IMR-90 (cell line): ENCODE results near the gene RCAN2. TPM values are rescaled to one million over a fixed set of nuclear protein-coding genes. Genes with fewer than 3 reads are reported as not detected.

Source experiments
- ATAC-seq: fragments of 200-7000 bp; cut with Tn5 transposase; 2 replicates; pipeline ENCODE4 v1.9.1; 2020; ENCODE audit warnings: low read depth, mild to moderate bottlenecking, moderate library complexity
- BruUV-seq: library from RNA; stranded (reverse); fragments of 400-500 nt; replicated peaks from 2 replicates; lab custom pipeline; 2021; lab: Mats Ljungman, UMichigan
- CTCF ChIA-PET: fragments of 300-600 bp; formaldehyde crosslinking; extraction: SDS; loops from one replicate; lab custom pipeline; 2021; ENCODE audit warnings: antibody characterized with exemption; lab: Yijun Ruan, JAX
- POLR2A ChIA-PET: fragments of 300-600 bp; sonication (Branson Sonifier 250); formaldehyde crosslinking; loops from one replicate; lab custom pipeline; 2022; ENCODE audit warnings: antibody characterized with exemption; ENCODE audit not compliant: unreplicated experiment; lab: Charles Lee
- DNase-seq: peaks from one replicate; pipeline ENCODE4 v3.0.0; 2013
- H2AFZ ChIP-seq: replicated peaks from 2 replicates; pipeline ENCODE3; 2013; ENCODE audit warnings: low read length, mild to moderate bottlenecking; ENCODE audit not compliant: poor library complexity
- H2AK5ac ChIP-seq: 2 replicates; pipeline ENCODE4 v1.6.1; 2013; ENCODE audit warnings: low read depth, low read length, inconsistent platforms
- H2AK9ac ChIP-seq: replicated peaks from 2 replicates; pipeline ENCODE3; 2013; ENCODE audit warnings: mild to moderate bottlenecking, low read depth, low read length, moderate library complexity; ENCODE audit not compliant: poor library complexity
- H2BK120ac ChIP-seq: 2 replicates; pipeline ENCODE4 v1.6.1; 2013; ENCODE audit warnings: low read depth, low read length, inconsistent platforms
- H2BK15ac ChIP-seq: 3 replicates; pipeline ENCODE4 v1.6.1; 2013; ENCODE audit warnings: low read depth, low read length, inconsistent platforms
- H2BK20ac ChIP-seq: 2 replicates; pipeline ENCODE4 v1.6.1; 2013; ENCODE audit warnings: low read depth, mild to moderate bottlenecking, inconsistent platforms, low read length, moderate library complexity
- H2BK5ac ChIP-seq: 2 replicates; pipeline ENCODE4 v1.6.1; 2013; ENCODE audit warnings: mild to moderate bottlenecking, low read depth, low read length, inconsistent platforms; ENCODE audit not compliant: poor library complexity, severe bottlenecking
- H3K14ac ChIP-seq: replicated peaks from 2 replicates; pipeline ENCODE4 v1.6.1; 2013; ENCODE audit warnings: low read depth, low read length, inconsistent platforms
- H3K18ac ChIP-seq: 2 replicates; pipeline ENCODE4 v1.6.1; 2013; ENCODE audit warnings: low read depth, low read length, control low read depth
- H3K23ac ChIP-seq: 2 replicates; pipeline ENCODE4 v1.6.1; 2013; ENCODE audit warnings: low read depth, low read length, inconsistent platforms
- H3K27ac ChIP-seq: 2 replicates; pipeline ENCODE4 v1.5.1; 2013; ENCODE audit warnings: mild to moderate bottlenecking, control low read depth, low read length; ENCODE audit not compliant: insufficient read depth
- H3K27me3 ChIP-seq: 2 replicates; pipeline ENCODE4 v1.6.1; 2013; ENCODE audit warnings: low read length; ENCODE audit not compliant: control insufficient read depth, insufficient read depth
- H3K36me3 ChIP-seq: 2 replicates; pipeline ENCODE4 v1.6.1; 2013; ENCODE audit warnings: low read length, mixed read lengths; ENCODE audit not compliant: control insufficient read depth, insufficient read depth
- H3K4ac ChIP-seq: 2 replicates; pipeline ENCODE4 v1.6.1; 2013; ENCODE audit warnings: low read depth, low read length, inconsistent platforms
- H3K4me1 ChIP-seq: 2 replicates; pipeline ENCODE4 v1.6.1; 2013; ENCODE audit warnings: low read length, mixed read lengths; ENCODE audit not compliant: control insufficient read depth, insufficient read depth
- H3K4me2 ChIP-seq: 2 replicates; pipeline ENCODE4 v1.6.1; 2013; ENCODE audit warnings: low read depth, mild to moderate bottlenecking, control low read depth, low read length, moderate library complexity
- H3K4me3 ChIP-seq: 2 replicates; pipeline ENCODE4 v1.5.1; 2013; ENCODE audit warnings: low read depth, mild to moderate bottlenecking, control low read depth, low read length, moderate library complexity; ENCODE audit not compliant: insufficient read depth
- H3K56ac ChIP-seq: 2 replicates; pipeline ENCODE4 v1.6.1; 2013; ENCODE audit warnings: low read length, inconsistent platforms; ENCODE audit not compliant: insufficient read depth; ENCODE audit errors: extremely low read depth
- H3K79me1 ChIP-seq, 2 experiments: 2 replicates each; pipeline ENCODE4 v1.6.1; 2013; ENCODE audit warnings: low read length in 2 of 2, inconsistent platforms in 1 of 2, low read depth in 1 of 2
- H3K9ac ChIP-seq: 2 replicates; pipeline ENCODE4 v1.6.1; 2013; ENCODE audit warnings: low read depth, low read length, control low read depth
- H3K9me1 ChIP-seq: 2 replicates; pipeline ENCODE4 v1.6.1; 2013; ENCODE audit warnings: low read length, inconsistent platforms; ENCODE audit not compliant: insufficient read depth
- H3K9me3 ChIP-seq: 2 replicates; pipeline ENCODE4 v1.6.1; 2013; ENCODE audit warnings: low read length; ENCODE audit not compliant: control insufficient read depth, insufficient read depth
- H4K20me1 ChIP-seq: 2 replicates; pipeline ENCODE4 v1.6.1; 2013; ENCODE audit warnings: low read length, inconsistent platforms; ENCODE audit not compliant: insufficient read depth
- H4K5ac ChIP-seq: 2 replicates; pipeline ENCODE4 v1.6.1; 2013; ENCODE audit warnings: mild to moderate bottlenecking, low read depth, low read length, control low read depth
- H4K8ac ChIP-seq, 2 experiments: 2 replicates each; pipeline ENCODE4 v1.6.1; 2013; ENCODE audit warnings: low read depth in 2 of 2, low read length in 2 of 2, control low read depth in 1 of 2, inconsistent platforms in 1 of 2
- H4K91ac ChIP-seq: 2 replicates; pipeline ENCODE4 v1.6.1; 2013; ENCODE audit warnings: low read depth, low read length, inconsistent platforms; ENCODE audit not compliant: insufficient read depth
- BHLHE40 ChIP-seq: fragments of 150-350 bp; IDR thresholded peaks from 2 replicates; pipeline ENCODE4 v1.6.1; 2016; ENCODE audit warnings: mild to moderate bottlenecking, low read depth, low read length
- CEBPB ChIP-seq: IDR thresholded peaks from 2 replicates; pipeline ENCODE4 v1.6.1; 2012; ENCODE audit warnings: low read depth, low read length, improper control_type of control experiment
- CTCF ChIP-seq: conservative IDR thresholded peaks from 2 replicates; pipeline ENCODE4 v1.5.1; 2012; ENCODE audit warnings: mild to moderate bottlenecking, low read depth, low read length, improper control_type of control experiment
- FOS ChIP-seq: fragments of 150-350 bp; IDR thresholded peaks from 2 replicates; pipeline ENCODE4 v1.6.1; 2016; ENCODE audit warnings: low read depth, low read length
- MAFK ChIP-seq: IDR thresholded peaks from 2 replicates; pipeline ENCODE4 v1.6.1; 2012; ENCODE audit warnings: low read depth, low read length, improper control_type of control experiment
- MAZ ChIP-seq: IDR thresholded peaks from 2 replicates; pipeline ENCODE4 v1.6.1; 2012; ENCODE audit warnings: low read depth, mild to moderate bottlenecking, low read length, improper control_type of control experiment, moderate library complexity, borderline replicate concordance
- MXI1 ChIP-seq: IDR thresholded peaks from 2 replicates; pipeline ENCODE4 v1.6.1; 2012; ENCODE audit warnings: low read depth, mild to moderate bottlenecking, low read length, moderate library complexity, borderline replicate concordance
- NFE2L2 ChIP-seq: fragments of 150-350 bp; IDR thresholded peaks from 2 replicates; pipeline ENCODE4 v1.6.1; 2016; ENCODE audit warnings: low read depth, mild to moderate bottlenecking, low read length
- POLR2A ChIP-seq: IDR thresholded peaks from 2 replicates; pipeline ENCODE4 v1.6.1; 2012; ENCODE audit warnings: mild to moderate bottlenecking, low read depth, low read length
- SMC3 ChIP-seq: fragments of 150-350 bp; IDR thresholded peaks from 2 replicates; pipeline ENCODE4 v1.6.1; 2016; ENCODE audit warnings: low read depth, mild to moderate bottlenecking, antibody characterized with exemption, low read length, moderate library complexity
- WGBS, 2 experiments: methylation state at CpG; one replicate each; pipeline versions ENCODE4 v1.1.5 to v1.1.7; 2013; ENCODE audit warnings: missing lambda C conversion rate in 2 of 2; ENCODE audit not compliant: insufficient read length in 1 of 2; ENCODE audit errors: extremely low coverage in 2 of 2; 5-methylcytosine and 5-hydroxymethylcytosine counted together
- dilution Hi-C: fragments of 300-500 bp; cut with HindIII; formaldehyde crosslinking; loops from one replicate; pipeline ENCODE4 v1.14.3; 2018; ENCODE audit warnings: low sequenced_read_pairs; ENCODE audit not compliant: unreplicated experiment
- in situ Hi-C: fragments of 300-500 bp; cut with MboI; formaldehyde crosslinking; loops from 3 replicates; pipeline ENCODE4 v1.14.3; 2019; ENCODE audit warnings: low sequenced_read_pairs, inconsistent platforms, mixed read lengths
- intact Hi-C: fragments of 100-400 bp; cut with micrococcal nuclease; formaldehyde crosslinking; loops from 2 replicates; pipeline ENCODE4 v1.10.0; 2022
- polyA plus RNA-seq, 3 experiments: library from polyadenylated mRNA; depleted of rRNA; stranded (reverse); fragments of >200 nt; gene quantifications; 2 replicates each; pipeline ENCODE4 v1.2.3, GENCODE V29; 2012; ENCODE audit warnings: low replicate concordance in 1 of 3
- total RNA-seq: library from RNA; depleted of rRNA; stranded (reverse); fragments of >200 nt; gene quantifications from 2 replicates; pipeline ENCODE4 v1.2.3, GENCODE V29; 2012

Gene RCAN2
- total and polyA plus RNA-seq, 2 of the 4 experiments (the other 2 are of a cell fraction) = 1.3 to 1.8 TPM

GRCh38 chr6:46254331-46254730, 236.9 kb downstream of the RCAN2 start:
- in situ Hi-C loops (no loop called here), intact Hi-C loops (no loop called here), dilution Hi-C loops (no loop called here)
- H3K56ac ChIP-seq = no peak overlapping the region
- H2BK120ac ChIP-seq = no peak overlapping the region
- TF ChIP-seq MAFK (no peak), NFE2L2 (no peak), MXI1 (no peak), FOS (no peak), CEBPB (no peak), CTCF (no peak), SMC3 (no peak), MAZ (no peak), BHLHE40 (no peak), POLR2A (no peak)
- ATAC-seq = no peak
- H2BK5ac ChIP-seq = no peak overlapping the region
- H3K27me3 ChIP-seq = no peaks in the 10 kb centered on the region
- H3K4me2 ChIP-seq = no peak overlapping the region
- no peak overlapping the region for H2AK5ac ChIP-seq
- no peaks in the 10 kb centered on the region for H3K79me1 ChIP-seq
- 40% methylated on average over 1 of the region's 1 CpG; no CpG with 5 or more reads in 1 of the 2 experiments for WGBS, 2 experiments
- no peak overlapping the region for H3K9ac ChIP-seq
- no peaks in the 10 kb centered on the region for H3K9me1 ChIP-seq
- H3K14ac ChIP-seq = no peak overlapping the region
- H3K4me3 ChIP-seq = no peak overlapping the region
- H4K5ac ChIP-seq = no peak overlapping the region
- no TSS peak for BruUV-seq
- no peak overlapping the region for H2BK20ac ChIP-seq
- no peak overlapping the region for H4K8ac ChIP-seq
- H2AK9ac ChIP-seq = no peak overlapping the region
- DNase-seq = no peak
- POLR2A ChIA-PET = no interaction called here
- H3K18ac ChIP-seq = no peak overlapping the region
- no peak overlapping the region for H3K4ac ChIP-seq
- H2BK15ac ChIP-seq = no peak overlapping the region
- no peaks in the 10 kb centered on the region for H3K4me1 ChIP-seq
- no peaks in the 10 kb centered on the region for H4K20me1 ChIP-seq
- no peak overlapping the region for H3K27ac ChIP-seq
- no peaks in the 10 kb centered on the region for H3K9me3 ChIP-seq
- no peak overlapping the region for H2AFZ ChIP-seq
- CTCF ChIA-PET = no interaction called here
- no peak overlapping the region for H3K23ac ChIP-seq
- H4K91ac ChIP-seq = no peak overlapping the region
- H3K36me3 ChIP-seq = no peaks in the 10 kb centered on the region
